ENCODE results near the gene STUM. TPM values are rescaled to one million over a fixed set of nuclear protein-coding genes. Genes with fewer than 3 reads are reported as not detected.
A peak's percentile ranks its signal among the peaks of the same experiment; 100 is the strongest.

STUM gene
- polyA plus RNA-seq, 1 donor = 2.6 TPM

DNA sequence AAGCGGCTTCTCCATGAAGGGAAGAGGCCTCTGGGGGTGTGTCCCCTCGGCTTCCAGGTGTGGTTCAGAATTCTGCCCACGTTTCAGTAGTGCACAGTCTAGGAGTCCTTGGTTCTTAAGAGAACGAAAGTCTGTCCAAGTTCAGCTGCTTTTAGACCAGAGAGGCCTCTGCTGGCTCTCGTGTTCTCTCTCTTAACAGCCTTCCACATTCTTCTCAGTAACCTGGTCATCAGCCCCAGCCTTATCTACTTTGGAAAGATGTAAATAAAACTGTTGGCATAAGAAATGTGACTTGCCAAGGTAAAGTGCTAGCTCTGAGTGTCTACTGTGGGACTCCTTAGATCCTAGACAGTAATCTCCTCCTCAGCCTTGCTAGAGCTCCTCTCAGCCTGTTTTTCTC lies 15.3 kb upstream of the STUM start:
- DNase-seq = no peak

DNA sequence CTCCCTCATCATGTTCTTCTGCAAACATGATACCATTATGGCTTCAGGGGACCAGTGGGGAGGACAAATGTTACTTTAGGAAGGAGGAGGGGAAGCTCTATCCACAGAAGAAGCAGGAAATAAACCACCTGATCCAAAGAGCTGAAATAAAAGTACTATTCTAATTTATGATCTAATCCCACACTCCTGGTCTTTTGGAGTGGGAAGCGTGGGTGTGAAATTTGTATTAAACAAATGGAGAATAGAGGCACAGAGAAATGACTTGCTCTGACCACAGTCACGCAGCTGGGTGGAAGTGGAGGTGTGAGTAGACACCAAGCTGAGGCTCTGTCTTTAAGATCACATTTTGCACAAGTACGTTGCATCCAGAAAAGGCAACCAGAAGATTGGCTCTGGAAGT lies 14.5 kb upstream of the STUM start:
- no peak for DNase-seq

DNA sequence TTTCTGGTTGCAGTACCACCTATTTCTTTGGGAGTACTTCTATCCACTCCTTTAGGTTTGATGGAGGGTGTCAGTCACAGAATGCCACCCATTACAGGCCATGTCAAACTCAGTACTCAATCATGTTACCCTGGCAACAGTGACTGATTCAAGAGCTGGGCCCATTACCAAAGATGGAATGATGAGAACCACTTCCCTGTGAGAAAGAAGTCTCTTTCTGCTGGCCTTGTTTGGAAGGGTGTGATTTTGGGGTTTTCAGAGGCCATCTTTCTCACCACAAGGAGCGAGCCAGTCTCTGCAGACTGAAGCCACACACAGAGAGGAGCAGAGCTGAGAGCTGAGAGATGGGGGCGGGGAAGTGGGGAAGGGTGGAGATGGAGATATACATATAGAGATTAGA lies 13.9 kb upstream of the STUM start:
- no peak for DNase-seq

DNA sequence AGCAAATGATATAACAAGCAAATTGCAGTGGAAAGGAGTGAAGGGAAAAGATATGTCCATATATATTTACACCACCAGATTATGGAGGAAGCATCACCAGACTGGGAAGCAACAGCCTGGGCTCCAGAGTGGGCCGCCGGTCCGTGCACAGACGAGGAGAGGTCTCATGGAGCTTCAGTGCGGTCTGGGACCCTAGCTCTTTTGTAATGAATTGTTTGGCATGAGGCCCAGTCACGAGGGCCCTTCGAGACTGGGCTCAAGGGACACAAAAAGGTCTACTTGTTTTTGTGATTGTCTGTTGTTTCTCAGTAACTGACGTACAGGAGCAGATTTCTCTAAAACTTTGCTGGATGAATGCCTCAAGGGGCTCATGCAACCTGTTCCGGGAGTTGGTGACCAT lies 12.9 kb upstream of the STUM start:
- no peak for DNase-seq

DNA sequence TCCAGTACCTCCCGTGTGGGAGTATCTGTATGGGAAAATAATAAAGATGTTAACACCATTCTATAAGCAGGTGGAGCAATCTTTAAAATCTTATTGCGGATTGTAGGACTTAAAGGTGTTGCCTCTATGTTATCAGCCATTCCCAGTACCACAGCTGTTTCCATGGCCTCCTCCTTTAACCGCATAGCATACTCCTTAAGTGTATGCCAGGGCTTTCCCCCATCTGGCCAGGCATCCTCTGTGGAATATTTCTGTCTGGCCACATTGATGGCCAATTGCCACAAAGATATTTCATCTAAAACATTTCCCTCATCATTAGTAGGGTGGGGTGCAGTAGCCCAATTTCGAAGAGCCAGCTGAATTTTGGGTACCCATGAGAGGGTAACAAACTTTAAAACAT lies 7.3 kb upstream of the STUM start:
- no peak for DNase-seq

DNA sequence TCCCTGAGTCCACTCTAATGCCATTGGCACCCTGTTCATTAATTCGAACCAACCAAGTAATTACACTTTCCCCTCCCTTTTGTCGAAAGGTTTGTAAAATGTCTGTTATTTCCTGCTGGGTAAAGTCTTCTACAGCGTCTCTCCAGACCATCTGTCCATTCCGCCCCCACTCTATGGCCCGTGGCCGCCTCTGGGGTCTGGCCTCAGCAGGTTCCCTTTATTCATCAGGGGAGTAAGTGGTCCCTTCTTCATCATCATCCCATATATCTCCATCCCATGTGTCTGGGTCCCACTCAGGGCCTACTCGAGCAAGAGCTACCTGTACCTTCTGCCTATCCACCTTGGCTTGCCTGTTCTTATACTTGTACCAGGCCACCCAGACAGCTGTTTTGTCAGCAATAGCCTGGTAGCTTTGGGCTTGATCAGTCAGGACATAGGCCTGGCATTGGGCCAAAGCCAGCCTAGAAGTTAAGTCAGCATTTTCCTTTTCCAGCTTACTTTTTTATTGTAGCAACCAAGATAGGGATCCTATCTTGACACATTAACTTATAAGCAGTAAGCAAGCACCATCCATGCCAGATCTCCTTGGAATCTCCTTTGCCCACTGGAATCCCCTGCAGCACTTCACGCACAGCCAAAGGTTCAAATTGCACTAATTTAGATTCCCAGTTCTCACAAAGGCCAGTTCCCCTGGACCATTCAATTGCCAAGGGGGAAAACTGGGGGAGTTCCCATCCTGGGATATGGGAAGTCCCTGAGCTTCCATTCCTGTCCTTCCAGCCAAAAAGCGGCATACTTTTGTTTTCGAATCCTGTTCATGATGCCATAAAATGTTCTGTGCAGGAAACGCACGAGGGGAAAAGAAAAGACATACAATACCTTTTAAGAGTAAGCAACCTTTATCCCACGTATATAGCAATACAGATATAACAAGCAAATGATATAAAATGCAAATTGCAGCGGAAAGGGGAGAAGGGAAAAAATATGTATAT lies 6.6 kb upstream of the STUM start:
- DNase-seq = no peak

DNA sequence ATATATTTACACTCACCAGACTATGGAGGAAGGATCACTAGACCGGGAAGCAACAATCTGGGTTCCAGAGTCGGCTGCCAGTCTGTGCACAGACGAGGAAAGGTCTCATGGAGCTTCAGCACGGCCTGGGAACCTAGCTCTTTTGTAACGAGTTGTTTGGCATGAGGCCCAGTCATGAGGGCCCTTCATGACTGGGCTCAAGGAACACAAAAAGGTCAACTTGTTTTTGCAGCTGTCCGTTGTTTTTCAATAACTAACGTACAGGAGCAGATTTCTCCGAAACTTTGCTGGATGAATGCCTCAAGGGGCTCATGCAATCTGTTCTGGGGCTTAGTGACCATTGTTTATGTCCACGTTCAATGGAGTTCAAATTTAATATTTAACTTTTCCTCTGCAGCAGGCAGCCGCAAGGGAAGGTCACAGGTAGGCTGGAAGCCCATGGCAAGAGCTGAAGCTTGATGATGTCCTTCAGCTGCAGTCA lies 5.9 kb upstream of the STUM start:
- DNase-seq = no peak

DNA sequence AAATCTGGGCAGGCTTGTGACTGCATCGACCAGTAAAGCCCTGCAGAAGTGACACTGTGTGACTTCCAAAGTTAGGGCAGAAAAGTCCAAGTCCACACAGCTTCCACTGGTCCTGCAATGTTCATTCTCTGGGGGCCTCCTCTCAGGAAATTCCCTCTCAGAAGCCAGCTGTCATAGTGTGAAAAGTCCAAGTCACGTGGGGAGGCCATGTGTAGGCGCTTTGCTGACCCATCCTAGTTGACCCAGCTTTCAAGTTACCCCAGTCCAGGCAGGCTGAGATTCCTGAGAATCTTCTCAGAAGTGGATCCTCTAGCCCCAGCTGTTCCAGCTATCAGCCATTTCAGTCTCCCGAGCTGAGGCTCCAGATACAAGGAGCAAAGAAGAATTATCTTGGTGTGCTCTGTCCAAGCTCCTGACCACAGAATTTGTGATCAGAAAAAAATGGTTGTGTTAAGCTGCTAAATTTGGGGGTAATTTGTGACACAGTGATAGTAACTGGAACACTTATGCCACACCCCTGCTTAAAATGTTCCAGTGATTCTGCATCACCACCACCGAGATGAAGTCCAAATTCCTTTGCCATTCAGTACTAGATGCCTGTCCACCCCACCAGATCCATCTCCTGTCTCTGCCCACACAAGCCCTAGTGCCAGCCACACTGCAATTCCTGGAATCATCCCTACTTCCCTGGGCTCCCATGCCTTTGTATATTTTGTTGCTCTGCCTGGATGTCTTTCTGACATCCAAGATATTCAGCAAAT lies 2.5 kb upstream of the STUM start:
- no peak for DNase-seq

DNA sequence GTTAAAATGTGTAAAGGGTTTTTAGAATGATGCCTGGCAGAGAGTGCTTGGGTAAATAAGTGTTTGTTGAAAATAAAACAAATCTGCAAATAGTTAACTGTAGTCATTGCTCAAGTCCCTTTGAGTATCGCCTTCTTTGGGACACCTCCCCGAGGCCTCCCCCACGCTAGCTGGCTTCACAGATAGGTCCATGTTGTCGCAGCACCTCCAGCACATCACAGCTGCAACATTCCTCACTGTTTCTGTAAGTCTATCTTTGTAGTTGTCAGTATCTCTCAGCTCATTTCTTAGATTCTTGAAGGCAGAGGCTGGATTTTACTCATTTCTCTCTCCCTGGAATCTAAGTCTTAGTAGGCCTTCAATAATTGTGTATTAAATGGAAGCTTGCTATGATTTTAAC lies 1.6 kb upstream of the STUM start:
- no peak for DNase-seq

DNA sequence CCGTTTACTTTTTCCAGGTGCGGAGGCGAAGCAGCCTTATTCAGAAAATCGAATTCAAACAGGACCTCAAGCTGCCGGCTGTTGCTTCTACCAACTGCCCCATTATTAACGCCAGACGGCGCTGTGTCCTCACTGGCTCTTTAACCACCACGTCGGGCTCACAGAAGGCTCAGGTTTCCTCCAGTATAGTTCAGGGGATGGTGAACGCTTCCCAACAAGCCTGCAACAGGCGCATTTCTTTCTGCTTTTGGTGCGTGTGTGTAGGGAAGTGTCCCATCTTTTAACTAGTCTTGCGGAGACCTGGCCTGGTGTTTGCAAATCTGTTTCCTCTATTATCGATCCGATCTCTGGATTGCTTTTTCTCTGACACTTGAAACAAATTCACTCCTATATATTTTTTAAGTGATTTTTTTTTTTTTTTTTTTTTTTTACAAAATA lies 791 bp upstream of the STUM start:
- peak; percentile 91 for DNase-seq

DNA sequence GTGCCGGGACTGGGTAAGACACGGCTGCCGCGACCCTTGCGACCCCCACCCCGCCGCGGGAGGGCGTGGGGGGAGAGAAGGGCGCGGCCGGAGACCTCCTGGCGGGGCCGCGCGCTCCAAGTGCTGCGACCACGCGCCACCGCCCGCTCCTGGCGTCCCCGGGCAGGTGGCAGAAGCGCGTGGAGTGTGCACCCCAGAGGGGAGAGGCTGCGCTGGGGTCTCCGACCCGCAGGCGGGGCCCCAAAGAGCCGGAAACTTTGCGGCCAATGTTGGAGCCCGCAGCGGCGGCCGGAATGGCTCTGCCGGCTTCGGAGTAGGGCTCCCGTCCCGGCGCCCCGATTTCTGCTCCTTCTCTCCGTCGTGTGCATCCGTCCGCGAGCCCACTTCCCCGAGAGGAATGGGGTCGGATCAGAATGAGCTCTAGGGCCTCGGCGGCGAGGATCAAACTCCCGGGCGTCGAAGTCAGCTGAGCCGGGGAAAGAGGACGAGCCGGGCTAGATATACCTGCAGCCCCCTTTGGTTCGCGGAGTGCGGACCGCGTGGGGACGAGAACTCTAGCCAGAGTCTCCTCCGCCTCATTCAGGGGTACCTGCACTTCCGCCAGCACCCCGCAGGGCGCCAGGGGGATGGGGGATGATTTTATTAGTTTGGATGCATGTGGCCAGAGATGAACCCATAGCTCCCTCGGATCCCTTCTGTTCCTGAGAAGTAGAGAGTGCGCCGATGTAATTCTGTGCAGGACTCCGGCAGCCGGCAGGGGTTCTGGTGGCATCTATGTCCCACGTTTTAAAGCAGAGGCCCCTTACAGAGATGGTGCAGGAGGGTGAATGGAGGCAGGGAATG lies 751 bp downstream of the STUM start:
- no peak for DNase-seq

DNA sequence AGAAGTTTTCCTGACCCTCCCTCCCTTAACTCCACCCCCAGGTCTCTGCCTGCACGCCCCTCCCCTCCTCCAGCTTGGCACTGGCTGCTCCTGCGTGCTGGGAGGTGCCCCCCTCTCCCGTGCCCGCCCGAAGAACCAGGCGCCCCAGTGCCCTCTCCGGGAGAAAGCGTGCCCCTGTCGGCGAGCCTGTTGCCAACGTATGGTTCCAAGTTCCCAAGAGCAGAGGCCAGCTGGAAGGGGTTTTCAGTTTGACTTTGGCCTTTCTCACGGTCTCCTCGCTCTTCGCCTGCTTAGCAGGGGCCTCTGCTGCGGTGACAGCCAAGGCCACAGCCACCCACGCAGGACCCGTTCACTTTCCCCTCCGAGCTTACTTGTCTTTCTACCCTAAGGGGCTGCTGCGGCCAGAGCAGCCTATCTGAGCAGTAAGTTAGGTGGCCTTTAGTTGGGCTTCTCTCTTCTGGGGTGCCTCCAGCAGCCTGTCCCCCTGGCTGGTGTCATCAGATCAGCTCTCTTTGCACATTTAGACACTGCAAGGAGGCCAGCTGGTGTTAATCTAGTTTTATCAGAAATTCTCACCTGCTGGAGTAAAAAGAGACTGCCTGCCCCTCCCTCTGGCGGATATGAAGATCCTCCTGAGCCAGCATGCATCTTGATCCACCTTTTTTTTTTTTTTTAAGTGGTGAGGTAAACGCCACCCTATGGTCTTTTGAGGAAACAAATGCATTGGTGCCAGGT lies 1.5 kb downstream of the STUM start:
- no peak for DNase-seq

DNA sequence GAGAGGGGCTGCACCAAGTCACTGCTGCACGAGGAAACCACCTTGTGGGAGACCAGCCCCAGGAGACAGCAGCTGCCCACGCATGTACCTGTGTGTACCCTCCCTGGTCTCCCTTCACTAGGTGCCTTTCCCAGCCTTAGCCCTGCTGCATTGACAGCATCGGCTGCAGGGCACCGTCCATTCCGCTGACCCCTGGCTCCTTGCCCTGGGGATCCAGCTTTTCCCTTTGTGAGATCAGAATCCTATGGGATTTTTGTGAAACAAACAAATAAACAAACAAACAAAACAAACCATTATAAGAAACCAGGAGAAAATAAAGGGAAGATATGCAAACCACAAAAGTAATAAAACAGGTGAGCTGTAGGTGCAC lies 2.1 kb downstream of the STUM start:
- no peak for DNase-seq

DNA sequence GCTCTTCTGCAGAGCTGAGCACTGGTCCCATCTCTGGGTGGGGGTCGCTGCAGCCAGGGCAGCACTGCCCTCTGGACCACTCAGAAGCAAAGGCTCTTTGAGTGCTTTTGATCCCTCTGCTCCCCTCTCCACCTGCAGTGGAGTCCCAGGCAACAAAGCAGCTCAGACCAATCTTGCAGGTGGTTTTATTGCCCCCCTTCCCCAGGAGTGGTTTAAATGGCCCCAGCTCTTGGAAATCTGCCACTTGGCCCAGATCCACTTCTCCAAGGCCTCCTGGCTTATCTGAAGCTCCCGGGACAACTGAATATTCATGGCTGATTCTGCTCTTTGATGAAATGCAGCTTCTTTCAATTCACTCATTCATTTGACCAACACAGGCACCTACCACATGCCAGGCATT lies 2.7 kb downstream of the STUM start:
- DNase-seq = no peak

DNA sequence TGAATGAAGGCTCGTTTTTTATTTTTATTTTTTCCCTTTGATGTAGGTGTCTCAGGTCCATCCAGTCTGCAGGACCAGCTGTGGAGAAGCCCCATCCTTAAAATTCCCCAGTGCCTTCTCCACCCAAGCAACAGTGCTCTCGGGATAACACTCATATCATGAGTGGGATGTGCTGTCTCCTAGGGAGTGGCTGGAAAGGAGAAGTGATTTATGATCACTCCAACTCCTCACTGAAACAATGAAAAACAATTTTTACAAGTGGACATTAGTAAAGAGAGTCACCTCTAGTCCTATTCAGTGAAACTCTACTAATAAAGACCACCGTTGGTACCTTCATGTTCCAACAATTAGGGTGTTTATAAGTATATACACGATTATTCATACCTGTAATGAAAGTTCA lies 3.5 kb downstream of the STUM start:
- DNase-seq = no peak

DNA sequence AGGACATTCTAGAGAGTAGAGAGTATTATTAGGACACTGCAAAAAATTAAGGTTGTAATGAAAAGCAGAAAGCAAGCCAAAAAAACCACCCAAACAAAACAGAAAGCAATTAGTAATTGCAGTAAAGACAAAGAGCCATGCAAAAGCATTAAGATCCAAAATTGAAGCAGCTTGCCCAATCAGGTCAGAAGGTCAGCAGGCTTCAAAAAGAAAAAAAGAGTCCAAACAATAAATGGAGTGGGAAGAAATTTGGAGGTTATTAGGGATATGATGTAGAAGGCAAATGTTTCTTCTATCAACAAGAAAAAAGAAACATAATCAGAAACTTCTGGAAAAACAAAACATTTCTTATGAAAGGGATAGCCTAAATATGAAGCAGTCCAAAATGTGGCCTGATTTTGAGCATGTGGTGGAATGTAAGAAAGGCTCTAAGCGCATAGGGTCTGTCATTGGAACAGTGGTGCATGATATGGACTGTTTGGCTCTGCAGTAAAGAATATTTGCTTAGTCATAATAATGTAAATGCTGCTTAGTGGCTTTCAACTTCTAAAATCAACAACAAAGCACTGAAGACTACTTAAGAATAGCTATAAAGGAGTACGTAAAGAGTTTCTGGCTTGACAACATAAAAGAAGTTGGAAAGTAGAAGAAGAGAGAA lies 4.8 kb downstream of the STUM start:
- no peak for DNase-seq

DNA sequence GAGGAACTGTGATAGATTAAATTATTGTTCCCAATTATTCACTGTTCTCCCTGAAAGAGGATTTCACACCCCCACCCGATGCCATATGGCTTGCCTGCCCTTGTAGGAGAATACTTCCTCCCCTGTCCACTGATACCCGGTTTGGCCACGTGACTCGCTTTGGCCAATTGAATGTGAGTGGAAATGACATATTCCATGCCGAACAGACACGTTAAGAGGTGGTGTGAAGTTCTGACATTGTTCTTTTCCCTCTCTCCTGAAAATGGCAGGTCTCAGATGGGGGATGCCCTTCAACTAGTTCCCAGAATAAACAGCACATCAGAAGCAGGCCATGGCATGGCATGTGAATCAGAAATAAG lies 5.3 kb downstream of the STUM start:
- DNase-seq = no peak

DNA sequence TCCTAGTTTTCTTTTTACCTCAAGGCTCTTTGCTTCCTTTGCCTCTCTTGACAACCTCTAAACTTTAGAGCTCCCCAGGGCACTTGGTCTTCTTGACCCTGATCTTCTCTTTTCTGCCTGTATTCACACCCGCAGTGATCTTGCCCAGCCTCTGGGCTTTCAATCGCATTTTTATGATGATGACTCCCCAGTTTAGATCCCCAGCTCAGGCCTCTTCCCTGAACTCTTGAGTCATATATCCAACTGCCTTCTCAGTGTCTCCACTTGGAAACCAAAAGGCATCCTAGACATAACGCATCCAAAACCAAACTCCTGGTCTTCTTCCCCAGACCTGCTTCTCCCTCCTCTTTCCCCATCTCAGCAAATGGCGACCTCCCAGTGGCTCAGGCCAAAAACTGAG lies 6.5 kb downstream of the STUM start:
- no peak for DNase-seq

DNA sequence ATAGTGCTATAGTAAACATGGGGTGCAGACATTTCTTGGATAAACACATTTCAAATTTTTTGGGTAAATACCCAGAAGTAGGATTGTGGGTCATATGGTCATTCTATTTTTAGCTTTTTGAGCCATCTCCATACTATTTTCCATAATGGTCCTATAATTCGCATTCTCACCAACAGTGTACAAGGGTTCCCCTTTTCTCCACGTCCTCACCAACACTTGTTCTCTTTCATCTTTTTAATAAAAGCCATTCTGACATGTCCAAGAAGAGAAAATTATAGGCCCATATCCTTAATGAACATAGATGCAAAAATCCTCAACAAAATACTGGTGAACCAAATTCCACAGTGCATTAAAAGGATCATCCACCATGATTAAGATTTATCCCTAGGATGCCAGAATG lies 8.9 kb downstream of the STUM start:
- no peak for DNase-seq

DNA sequence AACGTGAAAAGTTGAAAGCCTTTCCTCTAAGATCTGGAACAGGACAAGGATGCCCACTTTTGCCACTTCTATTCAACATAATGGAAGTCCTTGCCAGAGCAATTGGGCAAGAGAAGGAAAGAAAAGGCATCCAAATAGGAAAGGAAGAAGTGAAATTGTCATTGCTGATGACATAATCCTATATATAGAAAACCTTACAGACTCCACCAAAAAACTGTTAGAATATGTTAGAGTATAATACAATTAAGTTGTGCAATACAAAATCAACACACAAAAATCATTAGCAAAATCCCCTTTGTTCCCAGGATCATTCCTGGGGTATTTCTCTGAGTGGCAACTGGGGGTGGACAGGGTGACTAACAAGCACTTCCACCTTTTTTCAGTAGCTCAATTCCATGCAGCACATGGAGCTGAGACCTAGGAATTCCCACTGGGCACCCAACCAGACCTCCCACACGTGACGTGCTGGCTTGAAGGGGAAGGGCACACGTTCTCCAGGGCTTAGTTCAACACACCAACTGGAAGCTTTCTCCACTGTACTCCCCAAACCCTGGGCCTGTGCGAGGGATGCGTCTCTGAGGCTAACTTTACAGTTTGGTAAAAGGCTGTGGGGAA lies 9.6 kb downstream of the STUM start:
- DNase-seq = no peak

DNA sequence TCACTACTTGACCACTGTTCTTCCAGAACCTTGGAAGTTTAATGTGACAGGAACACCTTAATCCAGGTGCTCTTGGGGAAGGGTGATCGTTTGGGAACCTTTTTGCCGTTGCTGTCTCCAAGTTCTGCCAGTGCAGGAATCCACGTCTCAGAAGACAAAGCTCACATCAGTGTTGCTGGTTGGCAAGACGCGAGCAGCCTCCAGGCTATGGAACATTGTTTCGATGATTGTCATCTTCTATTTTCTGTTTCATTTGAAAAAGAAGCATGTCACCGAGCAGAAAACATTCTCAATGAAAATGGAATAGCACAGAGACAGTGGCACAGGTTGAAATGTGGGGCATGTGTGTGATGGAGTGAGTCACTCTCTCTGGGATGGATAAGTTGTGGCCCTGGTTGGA lies 11.7 kb downstream of the STUM start:
- no peak for DNase-seq
